Measurements from ENCODE around the gene CACNA2D1.

DNA sequence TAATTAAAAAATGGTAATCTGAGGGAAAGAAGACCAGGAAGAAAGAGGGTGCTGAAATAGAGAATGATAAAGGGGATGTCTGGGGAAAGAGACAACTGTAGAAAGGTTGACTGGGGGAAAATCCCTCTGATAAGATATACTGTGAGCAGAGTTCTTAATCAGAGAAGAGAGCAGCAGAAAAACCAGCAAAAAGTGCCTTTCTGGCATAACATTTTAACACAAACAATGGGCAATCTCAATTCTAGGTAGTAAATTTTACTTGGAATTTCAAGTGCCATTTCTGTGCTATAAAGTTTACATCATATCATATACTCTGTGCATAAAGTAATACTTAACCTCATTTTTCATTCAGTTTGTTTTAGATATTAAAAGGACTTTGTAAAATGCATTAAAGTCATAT is 421.9 kb downstream of the CACNA2D1 start:
- TF ChIP-seq, protein P1, sequence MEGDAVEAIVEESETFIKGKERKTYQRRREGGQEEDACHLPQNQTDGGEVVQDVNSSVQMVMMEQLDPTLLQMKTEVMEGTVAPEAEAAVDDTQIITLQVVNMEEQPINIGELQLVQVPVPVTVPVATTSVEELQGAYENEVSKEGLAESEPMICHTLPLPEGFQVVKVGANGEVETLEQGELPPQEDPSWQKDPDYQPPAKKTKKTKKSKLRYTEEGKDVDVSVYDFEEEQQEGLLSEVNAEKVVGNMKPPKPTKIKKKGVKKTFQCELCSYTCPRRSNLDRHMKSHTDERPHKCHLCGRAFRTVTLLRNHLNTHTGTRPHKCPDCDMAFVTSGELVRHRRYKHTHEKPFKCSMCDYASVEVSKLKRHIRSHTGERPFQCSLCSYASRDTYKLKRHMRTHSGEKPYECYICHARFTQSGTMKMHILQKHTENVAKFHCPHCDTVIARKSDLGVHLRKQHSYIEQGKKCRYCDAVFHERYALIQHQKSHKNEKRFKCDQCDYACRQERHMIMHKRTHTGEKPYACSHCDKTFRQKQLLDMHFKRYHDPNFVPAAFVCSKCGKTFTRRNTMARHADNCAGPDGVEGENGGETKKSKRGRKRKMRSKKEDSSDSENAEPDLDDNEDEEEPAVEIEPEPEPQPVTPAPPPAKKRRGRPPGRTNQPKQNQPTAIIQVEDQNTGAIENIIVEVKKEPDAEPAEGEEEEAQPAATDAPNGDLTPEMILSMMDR (IDR thresholded peaks at IDR 0.05), result no peak
- TF ChIP-seq EP300 (IDR thresholded peaks at IDR 0.05) (no peak), POLR2AphosphoS5 (IDR thresholded peaks at IDR 0.05) (no peak), POLR2A (IDR thresholded peaks at IDR 0.05; ENCODE audit: low read depth) (no peak)
